ENCODE measurements around the gene HCAR2. TPM values are rescaled to one million over a fixed set of nuclear protein-coding genes. Genes with fewer than 3 reads are reported as not detected.
"Not testable (repeated sequence)": the region's sequence is repeated elsewhere in the genome, so short reads cannot be mapped to it uniquely, and the experiment has no call there.

Gene HCAR2
- 3.4 TPM for total RNA-seq

DNA sequence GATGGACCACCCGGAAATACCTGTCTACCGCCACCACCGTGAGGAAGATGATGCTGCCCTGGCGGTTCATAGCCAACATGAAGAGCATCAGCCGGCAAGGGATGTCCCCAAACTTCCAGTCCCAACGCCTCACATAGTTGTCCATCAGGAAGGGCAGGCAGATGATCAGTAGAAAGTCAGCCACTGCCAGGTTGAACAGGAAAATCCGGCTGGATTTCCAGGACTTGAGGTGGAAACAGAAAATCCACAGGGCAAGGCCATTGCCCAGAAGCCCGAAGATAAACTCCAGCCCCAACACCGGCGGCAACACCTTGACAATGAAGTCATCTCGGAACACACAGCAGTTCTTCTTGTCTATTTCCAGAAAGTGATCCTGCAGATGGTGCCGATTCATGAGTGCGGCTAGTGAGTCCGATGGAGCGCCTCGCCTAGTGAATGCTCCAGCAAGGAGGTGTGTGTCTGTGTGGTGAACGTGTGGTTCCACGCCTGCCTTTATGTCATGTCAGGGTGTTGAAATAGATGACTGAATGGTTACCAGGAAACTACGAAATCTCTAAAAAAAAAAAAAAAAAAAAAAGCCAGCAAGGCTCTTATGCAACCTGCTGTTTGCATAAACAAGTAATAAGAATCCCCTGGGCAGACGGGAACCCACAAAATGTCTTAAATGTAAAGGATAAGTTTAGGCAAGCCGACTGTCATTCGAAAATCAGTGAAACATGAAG, at the start of gene HCAR2:
TSS of gene HCAR2 (minus strand) at position 468 of the 722 bp plus-strand sequence. CDS start at position 394, 74 bp downstream.
- peak; percentile 30 for DNase-seq

DNA sequence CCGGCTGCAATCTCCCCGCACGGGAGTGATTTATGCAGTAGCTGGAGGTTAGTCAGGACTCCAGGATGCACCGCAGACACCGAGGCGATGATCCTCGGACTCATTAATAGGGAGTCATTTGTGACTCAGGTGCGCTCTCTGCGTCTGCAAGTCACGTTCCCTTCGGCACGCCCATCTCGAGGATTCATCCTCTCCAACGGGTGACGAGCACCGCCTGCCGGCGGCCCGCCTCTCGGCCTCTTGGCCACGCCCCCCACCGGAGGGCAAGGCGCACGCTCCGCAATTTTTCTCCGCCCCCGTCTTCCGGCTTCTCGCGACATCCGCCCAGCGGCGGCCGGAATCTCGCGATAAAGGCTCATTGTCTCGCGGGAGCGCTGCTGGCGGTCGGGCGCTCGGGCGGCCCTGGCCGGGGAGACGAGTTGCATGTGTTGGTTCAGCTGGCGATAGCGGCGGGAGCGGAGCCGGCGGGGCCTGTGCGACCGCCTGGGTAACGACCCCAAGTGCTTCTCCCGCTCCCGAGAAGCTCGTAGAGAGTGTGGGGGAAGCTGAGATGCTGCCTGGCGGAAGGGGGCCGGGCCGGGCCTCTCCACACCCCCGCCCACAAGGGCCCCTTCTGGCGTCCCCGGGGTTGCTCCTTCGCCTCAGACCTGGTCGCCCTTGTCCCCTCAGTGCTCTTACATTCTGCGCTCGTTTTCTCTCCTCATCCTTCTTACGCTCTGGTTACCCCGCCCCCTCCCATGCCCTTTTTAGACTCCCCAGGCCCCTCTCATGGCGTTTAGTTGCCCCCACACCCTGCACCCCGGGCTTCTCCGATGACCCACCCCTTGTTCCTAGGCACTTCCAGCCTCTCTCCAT, 49.5 kb upstream of the HCAR2 start, which contains the start of gene DENR:
TSS of gene DENR (plus strand) at position 361 of the 855 bp plus-strand sequence. CDS start 878 bp downstream, outside the sequence.
- DNase-seq = peak; percentile 99

DNA sequence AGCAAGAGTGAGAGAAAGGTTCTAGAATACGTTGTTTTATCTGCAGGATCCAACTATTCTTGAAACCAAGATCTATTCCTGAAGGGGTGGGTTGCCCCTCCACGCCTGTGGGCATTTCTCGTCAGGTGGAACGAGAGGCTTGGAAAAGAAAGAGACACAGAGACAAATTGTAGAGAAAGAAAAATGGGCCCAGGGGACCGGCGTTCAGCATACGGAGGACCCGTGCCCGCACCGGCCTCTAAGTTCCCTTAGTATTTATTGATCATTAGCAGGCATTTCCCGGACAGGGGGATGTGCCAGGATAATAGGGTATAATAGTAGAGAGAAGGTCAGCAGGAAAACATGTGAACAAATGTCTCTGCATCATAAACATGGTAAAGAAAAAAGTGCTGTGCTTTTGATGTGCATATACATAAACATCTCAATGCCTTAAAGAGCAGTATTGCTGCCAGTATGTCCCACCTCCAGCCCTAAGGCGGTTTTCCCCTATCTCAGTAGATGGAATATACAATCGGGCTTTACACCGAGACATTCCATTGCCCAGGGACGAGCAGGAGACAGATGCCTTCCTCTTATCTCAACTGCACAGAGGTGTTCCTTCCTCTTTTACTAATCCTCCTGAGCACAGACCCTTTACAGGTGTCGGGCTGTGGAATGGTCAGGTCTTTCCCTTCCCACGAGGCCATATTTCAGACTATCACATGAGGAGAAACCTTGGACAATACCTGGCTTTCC, 47.8 kb upstream of the HCAR2 start:
- DNase-seq = not testable (repeated sequence)

DNA sequence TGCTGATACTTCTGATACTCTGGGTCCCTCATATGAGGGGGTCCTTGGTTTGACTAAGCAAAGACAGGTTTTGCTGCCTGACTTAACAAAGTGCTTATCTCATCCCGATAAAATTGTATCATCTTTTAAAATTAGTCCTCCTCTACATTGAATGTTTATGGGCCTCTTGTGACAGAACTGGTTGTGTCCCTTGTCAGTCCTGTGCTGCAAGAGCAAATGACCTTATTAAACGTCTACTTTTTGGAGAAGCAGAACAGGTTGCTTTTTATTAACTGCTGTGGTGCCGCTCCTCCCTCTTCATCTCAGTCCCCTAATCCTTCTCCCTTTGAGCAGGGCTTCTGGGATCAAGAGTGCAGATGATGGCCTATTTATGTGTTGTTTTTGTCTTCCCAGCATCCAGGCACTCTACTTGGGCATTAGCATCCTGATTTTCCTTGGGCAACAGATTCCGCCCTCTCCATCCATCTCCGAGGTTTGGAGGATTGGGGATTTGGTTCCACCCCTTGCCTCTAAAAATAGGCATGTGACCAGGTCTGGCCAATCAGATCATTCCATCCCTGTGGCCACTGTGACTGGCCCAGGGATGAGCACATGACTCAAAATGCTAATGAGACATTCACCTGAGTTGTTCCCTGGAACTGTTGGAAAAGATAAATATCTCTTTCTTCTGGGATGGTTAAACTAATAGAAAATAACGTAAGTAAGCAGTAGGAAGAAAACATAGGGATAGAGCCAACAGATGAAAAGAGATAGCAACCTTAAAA, 46.6 kb upstream of the HCAR2 start:
- DNase-seq = no peak

DNA sequence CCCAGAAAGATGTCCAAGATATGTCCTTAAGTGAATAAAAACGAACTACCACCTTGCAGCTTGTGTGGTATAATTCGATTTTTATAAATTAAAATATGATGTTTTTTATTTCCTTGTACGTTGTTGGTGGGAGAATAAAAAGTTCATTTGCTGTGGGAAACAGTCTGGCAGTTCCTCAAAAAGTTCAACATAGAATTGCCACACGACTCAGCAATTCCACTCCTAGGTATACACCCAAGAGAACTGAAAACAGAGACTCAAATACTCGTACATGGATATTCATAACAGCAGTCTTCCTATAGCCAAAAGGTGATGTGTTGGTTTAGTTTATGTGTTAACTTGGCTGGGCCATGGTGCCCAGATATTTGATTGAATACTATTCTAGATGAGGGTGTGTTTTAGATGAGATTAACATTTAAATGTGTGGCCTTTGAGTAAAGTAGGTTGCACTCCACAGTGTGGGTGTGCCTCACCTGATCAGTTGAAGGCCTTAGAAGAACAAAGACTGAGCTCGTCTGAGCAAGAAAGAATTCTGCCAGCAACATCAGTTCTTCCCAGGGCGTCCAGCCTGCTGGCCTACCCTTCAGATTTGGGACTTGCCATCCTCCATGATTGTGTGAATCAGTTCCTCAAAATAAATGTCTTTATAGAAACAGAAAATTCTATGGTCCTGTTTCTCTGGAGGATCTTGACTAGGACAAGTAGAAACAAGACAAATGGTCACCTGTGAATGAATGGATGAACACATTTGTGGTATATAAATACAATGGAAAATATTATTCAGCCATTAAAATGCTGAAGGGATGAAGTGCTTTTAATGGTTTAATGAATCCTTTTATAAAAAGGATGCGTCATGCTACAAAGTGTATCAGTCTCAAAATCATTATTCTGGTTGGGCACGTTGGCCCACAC, 44.3 kb upstream of the HCAR2 start:
- DNase-seq = no peak

DNA sequence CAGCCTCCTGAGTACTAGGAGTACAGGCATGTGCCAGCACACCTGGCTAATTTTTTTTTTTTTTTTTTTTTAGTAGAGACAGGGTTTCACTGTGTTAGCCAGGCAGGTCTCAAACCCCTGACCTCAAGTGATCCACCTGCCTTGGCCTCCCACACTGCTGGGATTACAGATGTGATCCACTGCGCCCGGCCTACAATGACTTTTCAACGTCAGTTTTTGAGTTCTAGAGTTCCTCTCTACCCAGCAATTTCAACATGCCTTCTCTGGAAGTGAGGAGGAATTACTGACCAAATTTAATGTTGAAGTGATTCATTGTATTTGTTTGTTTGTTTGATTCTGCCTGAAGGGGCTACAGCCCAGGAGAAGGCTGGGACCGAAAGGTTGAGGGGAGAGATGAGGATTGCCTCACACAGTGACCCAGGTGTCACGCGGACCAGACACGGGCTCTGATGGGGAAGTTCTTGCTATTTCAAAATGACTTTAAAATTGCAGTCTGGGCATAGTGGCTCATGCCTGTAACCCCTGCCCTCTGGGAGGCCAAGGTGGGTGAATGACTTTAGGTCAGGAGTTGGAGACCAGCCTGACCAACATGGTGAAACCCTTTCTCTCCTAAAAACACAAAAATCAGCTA, 40.9 kb upstream of the HCAR2 start:
- no peak for DNase-seq

DNA sequence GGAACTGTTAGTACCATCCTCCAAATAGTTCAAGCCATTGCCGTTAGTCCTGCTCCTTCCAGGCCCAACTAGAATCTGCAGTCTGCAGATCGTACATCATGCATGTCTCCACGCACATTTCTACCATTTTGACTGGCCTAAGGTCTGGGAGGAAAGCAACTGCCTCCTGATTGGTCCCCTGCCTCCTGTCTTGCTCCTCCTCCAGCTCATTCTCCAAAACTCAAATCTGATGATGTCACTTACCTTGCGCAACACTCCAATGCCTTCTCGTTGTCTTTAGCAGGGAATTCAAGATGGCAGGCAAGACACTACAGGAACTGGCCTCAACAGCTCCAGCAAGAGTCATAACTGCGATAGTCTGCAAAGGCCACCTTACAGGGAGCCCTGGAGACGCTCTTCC, 37.2 kb upstream of the HCAR2 start:
- DNase-seq = no peak

DNA sequence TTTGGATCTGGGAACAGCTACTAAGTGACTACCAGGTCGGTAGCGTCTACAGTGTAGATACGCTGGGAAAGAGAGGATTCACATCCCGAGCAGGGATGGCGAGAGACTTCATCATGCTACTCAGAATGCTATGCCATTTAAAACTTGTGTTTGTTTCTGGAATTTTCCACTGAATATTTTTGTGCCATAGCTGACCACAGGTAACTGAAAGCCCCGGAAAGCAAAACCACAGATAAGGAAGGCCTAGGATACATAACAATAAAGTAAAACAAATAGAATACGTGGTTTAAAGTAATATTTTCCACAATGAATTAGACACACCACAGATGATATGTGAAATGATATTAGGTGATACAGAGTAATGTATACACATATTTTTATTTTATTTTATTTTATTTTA, 35.4 kb upstream of the HCAR2 start:
- DNase-seq = no peak

DNA sequence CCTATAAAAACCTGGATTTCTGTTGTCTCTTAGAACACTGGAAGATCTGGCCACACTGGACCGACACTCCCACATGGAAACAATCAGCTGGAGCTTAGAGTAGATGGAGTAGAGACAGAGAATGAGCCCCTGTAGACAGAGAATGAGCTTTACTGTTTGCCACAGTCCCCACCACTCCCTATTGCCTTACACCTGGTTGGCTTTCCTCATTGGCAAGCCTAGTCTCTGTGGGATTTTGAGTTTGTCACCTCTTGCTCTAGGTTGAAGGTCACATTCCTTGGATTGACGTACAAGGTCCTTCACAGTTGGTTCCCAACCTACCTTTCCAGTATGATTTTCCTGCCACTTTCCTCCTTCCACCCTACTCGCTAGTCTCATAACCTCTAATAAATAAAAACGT, 29.5 kb upstream of the HCAR2 start:
- no peak for DNase-seq

DNA sequence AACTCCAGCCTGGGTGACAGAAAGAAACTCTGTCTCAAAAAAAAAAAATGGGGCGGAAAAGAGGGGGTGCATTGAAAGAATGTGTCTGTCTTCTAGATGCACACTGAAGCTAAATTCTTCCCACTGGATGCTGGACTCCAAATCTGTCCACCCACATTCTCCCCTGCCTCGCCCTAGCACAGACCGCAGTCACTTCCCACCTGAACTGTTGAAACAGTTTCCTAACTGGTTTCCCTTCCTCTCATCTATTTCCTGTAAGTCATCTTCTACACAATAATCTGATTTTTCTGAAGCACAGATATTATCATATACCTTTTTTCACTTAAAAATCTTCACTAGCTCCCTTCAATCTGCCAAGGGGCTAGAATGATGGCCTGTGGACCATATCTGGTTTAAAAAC, 29.0 kb upstream of the HCAR2 start:
- DNase-seq = no peak

DNA sequence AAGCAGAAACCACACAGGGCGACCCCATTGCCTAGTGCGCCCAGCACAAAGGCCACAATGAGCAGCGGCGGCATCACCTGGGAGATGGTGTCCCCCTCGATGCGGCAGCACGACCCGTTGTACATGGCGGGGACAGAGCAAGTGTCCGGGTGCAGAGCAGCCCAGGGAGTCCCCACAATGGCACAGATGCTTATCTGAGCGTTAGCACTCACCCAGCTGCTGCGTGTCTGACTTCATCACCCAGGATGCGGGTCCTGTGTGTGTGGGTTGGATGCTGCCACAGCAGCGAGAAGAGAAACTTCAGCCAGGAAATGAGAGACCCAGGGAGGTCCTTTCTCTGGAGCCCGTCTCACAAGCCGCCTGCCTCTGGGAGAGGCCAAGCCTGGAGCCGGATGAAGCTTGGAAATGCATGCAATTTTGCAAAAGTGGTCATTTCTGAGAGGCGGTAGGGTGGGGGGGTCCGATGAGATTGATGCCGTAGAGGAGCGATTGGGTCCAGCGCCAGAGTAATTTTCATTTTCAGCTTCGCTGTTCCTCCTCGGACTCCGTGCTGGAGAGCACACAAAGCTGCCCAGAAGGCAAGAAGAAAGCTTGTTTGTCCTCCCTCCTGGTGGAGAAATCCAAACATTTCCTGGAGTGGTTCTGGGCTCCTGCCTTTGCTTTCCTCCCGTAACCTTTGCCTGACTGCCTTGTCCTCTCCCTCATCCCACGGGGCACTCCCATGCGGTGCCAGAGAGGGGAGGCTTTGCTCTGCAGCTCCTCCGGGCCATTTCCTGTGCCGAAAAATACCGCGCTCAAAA, 27.3 kb upstream of the HCAR2 start, which contains the start of gene HCAR1:
TSS of gene HCAR1 (minus strand) at position 630 of the 800 bp plus-strand sequence. CDS start at position 125, 505 bp downstream.
- no peak for DNase-seq

DNA sequence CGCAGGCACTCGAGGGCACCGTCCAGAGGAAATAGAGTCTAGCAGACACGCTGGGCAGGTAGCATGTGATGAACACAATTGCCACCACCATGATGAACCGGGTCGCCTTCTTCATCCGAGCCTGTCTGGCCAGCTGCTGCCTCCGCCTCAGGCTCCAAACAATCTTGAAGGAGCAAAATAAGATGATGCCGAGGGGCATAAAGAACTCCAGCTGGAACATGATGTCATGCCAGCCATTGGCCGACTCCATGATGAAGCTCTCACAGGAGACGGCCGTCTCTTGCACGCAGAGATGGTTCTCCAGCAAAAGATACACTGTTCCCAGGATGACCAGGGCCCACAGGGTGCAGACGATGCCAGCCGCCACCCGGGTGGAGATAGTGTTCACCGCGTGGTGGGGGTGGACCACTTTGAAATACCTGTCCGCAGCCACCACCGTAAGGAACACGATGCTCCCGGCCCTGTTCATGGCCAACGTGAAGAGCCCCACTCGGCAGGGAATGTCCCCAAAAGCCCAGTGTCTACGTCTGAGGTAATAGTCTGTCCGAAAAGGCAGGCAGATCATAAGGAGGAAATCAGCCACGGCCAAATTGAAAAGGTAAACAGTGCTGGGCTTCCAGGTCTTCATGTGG, 26.5 kb upstream of the HCAR2 start:
- no peak for DNase-seq

DNA sequence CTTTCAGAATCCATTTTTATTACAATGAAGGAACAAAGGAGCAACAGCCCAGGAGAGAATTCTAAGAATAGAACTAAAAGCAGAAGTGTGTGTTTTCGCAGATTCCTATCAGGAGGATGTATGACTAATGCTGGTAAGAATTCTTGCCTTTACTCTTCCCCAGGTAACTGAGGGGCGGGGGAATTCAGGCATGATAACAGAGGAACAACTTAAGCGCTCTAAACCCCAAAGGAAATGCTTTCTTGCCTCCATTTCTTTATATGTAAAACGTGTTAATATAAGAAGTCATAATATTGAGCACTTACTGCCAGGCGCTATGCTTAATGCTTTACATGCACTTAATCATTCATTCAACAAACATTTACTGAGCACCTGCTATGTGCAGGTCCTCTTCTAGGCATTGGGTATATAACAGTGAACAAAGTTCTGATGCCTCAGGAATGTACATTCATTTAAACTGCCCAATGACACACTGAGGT, 23.0 kb upstream of the HCAR2 start:
- DNase-seq = no peak

DNA sequence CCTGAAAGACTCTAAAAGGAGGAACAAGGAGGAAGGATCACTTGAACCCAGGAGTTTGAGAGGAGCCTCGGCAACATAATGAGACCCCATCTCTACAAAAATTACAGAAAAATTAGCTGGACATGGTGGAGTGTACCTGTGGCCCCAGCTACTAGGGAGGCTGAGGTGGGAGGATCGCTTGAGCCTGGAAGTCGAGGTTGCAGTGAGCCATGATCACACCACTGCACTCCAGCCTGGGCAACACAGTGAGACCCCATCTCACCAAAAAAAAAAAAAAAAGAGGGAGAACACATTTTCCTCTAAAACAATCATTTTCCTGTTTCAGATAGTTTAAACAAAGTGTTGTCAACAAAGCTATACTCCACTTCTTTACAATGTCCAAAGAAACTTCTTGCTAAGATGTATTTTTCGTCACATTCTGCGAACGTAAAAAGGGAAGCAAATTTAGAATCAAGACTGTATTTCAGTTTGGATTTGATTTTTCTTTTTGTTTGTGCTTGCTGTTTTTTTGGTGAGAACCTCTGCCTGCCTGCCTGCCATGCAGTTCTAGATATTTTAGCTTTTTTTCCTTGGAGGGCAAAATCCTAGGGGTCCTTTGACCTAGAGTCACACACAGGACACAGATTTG, 22.4 kb upstream of the HCAR2 start:
- no peak for DNase-seq

DNA sequence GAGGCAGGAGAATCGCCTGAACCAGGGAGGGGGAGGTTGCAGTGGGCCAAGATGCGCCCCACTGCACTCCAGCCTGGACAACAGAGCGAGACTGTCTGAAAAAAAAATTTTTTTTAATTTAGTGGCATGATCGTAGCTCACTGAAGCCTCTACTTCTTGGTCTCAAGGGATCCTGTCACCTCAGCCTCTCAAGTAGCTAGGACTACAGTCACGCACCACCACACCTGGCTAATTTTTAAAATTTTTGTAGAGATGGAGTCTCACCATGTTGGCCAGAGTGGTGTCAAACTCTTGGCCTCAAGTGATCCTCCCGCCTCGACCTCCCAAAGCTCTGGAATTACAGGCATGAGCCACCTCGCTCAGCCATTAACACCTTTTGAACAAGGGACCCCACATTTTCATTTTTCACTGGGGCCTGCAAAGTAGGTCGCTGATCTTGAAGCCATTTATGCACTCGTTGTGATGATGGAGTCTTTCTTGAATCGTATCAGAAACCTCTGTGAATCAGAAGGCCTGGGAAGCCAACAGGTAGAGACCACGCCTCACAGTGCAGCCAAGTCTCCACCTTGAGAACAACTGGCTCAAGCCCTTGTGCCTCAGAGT, 21.6 kb upstream of the HCAR2 start:
- DNase-seq = no peak

DNA sequence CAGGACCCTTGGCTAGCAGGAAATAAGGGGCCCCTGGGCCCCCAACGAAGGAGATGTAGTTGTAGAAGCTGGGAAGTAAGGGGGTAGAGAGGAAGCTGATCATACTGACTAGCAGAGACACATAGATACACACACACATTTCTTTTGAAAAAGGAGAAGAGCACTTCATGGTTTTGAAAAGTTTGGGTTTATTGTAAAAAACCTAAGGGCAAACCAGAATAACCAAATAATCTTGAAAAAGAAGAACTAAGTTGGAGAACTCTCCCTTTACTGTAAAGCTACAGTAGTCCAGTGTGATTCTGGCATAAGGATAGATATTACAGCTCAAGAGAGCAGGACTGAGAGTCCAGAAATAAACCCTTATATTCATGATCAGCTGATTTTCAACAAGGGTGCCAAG, 19.2 kb upstream of the HCAR2 start:
- no peak for DNase-seq

DNA sequence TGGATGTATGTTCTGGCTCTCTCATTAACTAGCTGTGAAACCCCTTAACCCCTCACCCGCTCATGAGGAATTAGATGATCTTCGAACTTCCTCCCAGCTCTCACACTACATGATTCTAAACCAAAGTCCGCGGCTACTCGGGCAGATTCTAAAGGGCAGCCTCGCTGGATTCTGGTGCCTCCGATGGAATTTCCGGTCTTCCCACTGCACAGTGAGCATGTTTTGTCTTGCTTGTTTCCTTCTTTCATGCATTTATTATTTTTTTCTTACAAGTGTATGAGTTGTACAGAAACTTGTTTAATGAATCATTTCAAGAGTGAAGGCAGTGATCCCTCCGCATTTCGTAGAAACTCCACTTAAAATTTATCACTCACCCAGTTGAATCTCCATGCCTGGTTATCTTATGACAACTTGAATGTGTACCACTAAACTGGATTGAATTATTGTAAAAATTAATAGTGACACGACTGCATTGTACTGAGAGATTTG, 17.9 kb upstream of the HCAR2 start:
- DNase-seq = peak; percentile 28

DNA sequence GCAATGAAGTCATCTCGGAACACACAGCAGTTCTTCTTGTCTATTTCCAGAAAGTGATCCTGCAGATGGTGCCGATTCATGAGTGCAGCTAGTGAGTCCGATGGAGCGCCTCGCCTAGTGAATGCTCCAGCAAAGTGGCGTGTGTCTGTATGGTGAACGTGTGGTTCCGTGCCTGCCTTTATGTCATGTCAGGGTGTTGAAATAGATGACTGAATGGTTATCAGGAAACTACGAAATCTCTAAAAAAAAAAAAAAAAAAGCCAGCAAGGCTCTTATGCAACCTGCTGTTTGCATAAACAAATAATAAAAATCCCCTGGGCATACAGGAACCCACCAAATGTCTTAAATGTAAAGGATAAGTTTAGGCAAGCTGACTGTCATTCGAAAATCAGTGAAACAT, 13.5 kb upstream of the HCAR2 start, which contains the start of gene HCAR3:
TSS of gene HCAR3 (minus strand) at position 154 of the 400 bp plus-strand sequence. CDS start at position 80, 74 bp downstream.
- DNase-seq = not testable (repeated sequence)

All from tongue (tissue), 2 donors.